Right cardiac atrium (tissue), 5 donors: ENCODE data around the gene TUBB3. TPM values are rescaled to one million over a fixed set of nuclear protein-coding genes. Genes with fewer than 3 reads are reported as not detected.
"Not testable (repeated sequence)": the region's sequence is repeated elsewhere in the genome, so short reads cannot be mapped to it uniquely, and the experiment has no call there.

Source experiments
- ATAC-seq, 2 donors: fragments of 200-7000 bp; cut with Tn5 transposase; one replicate each; pipeline versions ENCODE4 v1.8.0 to v1.9.1; 2020; ENCODE audit warnings: moderate library complexity in 2 of 2, mild to moderate bottlenecking in 1 of 2
- DNase-seq, 3 donors: peaks; one replicate each; pipeline ENCODE4 v3.0.0-alpha.2; 2020
- H3K27ac ChIP-seq: one replicate; pipeline ENCODE4 v1.5.1; 2013; ENCODE audit warnings: mild to moderate bottlenecking, low read length, control low read depth, moderate library complexity
- H3K27me3 ChIP-seq: one replicate; pipeline ENCODE4 v1.6.1; 2013; ENCODE audit not compliant: control insufficient read depth, insufficient read depth
- H3K4me1 ChIP-seq: one replicate; pipeline ENCODE4 v1.6.1; 2013; ENCODE audit warnings: low read length; ENCODE audit not compliant: control insufficient read depth, insufficient read depth
- H3K4me3 ChIP-seq: one replicate; pipeline ENCODE4 v1.5.1; 2013; ENCODE audit warnings: low read length, control low read depth
- H3K9me3 ChIP-seq: one replicate; pipeline ENCODE4 v1.6.1; 2013; ENCODE audit warnings: low read length; ENCODE audit not compliant: control insufficient read depth
- WGBS: extraction: QIAGEN DNeasy Blood & Tissue Kit; methylation state at CpG from one replicate; pipeline ENCODE4 v1.1.7; 2013; 5-methylcytosine and 5-hydroxymethylcytosine counted together
- intact Hi-C, 4 donors: fragments of 100-400 bp; cut with DNase I; formaldehyde crosslinking; loops; one replicate each; pipeline versions ENCODE4 v1.11.0 to v1.14.0; 2022 to 2023
- polyA plus RNA-seq: library from polyadenylated mRNA; stranded (reverse); fragments of 200-250 nt; gene quantifications from one replicate; pipeline ENCODE4 v1.2.3, GENCODE V29; 2013
- total RNA-seq, 4 donors: library from RNA; stranded (reverse); fragmentation: NEBNext Ultra II Directional; extraction: Animal tissue kit (Norgen Biotek cat#: 25700); gene quantifications; one replicate each; pipeline ENCODE4 v1.2.1, GENCODE V29; 2021
- donor health status: healthy with polysubstance abuse.
- donor health status: DM: no; HTN: yes; CAD: no.
- donor health status: DM: no; HTN: no; CAD: no.
- donor health status: DM: no; HTN: yes; CAD: no; lungs with severe emphysema.
- donor health status: DM: yes; HTN: yes; CAD: no.

TUBB3 gene
- total and polyA plus RNA-seq, 5 donors = 1.1 to 6.6 (median 2.1) TPM

DNA sequence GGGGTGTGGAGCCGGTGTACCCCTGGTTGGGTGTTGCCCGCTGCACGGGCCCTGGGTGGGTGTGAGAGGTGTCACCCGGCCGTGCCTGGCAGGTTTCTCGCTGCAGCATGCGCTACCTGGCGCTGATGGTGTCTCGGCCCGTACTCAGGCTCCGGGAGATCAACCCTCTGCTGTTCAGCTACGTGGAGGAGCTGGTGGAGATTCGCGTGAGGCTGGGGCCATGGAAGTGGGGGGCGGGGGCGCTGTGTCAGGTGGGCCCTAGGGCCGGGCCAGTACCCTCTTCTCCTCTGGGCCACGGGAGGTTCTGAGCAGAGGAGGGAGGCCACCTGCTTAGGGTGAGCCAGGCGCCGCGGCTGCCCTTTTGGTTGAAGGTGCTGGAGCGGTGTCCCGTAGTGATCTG, 38.8 kb downstream of the TUBB3 start:
- 96% methylated on average over 23 of the region's 23 CpGs for WGBS
- Histone ChIP-seq H3K4me3 (no peak overlapping the region), H3K9me3 (no peaks in the 10 kb centered on the region), H3K4me1 (no peaks in the 10 kb centered on the region), H3K27ac (no peak overlapping the region), H3K27me3 (no peaks in the 10 kb centered on the region)
- intact Hi-C loops = no loop called here
- ATAC-seq (no peak), DNase-seq (peak in 1 of 3 donors; percentile 28)

DNA sequence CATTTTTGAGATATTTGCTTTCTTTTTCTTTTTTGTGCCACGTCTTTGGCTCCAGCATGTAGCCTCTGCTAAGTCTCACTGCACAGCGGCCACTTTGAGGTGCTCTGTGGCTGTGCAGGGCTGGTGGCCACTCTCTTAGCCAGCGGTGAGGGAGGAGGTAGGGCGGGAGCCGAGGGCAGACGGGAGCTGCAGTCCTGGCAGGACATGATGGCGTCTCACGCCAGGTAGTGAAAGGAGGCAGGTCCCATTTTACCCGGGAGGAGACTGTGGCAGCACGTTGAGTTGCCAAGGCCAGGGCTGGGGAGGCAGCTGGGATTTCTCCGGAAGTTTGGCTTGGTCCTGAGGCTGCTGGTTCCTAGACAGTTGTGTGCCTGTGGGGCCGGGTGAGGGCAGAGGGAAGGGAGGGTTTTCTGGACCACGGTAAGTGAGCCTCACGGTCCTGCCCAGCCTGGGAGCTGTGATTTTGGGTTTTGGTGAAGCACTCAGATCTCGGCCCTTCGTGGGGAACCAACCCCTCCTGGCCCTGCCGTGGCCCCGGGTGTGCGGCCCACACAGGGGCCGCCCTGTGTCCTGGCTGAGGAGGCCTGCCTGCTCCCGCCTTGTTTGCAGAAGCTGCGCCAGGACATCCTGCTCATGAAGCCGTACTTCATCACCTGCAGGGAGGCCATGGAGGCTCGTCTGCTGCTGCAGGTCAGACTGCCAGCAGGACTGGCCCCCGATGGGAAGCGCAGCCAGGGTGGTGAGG, 39.8 kb downstream of the TUBB3 start:
- no peak for DNase-seq
- ATAC-seq = no peak
- H3K27me3 ChIP-seq = no peaks in the 10 kb centered on the region
- H3K4me1 ChIP-seq = no peaks in the 10 kb centered on the region
- H3K9me3 ChIP-seq = no peaks in the 10 kb centered on the region
- no peak overlapping the region for H3K4me3 ChIP-seq
- intact Hi-C loops = no loop called here
- H3K27ac ChIP-seq = no peak overlapping the region
- WGBS = 84% methylated on average over 26 of the region's 26 CpGs

DNA sequence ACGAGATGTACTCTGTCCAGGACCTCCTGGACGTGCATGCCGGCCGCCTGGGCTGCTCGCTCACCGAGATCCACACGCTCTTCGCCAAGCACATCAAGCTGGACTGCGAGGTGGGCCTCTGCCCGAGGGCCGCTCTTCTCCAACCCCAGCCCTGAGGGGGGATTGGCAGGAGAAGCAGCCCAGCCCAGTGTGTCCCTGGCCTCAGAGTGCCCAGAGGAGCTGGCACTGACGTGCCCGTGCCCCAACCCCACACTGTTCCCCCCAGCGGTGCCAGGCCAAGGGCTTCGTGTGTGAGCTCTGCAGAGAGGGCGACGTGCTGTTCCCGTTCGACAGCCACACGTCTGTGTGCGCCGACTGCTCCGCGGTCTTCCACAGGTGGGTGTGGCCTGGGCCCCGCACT, 41.1 kb downstream of the TUBB3 start:
- intact Hi-C loops = no loop called here
- ATAC-seq = no peak
- WGBS = 89% methylated on average over 25 of the region's 25 CpGs
- H3K9me3 ChIP-seq = no peaks in the 10 kb centered on the region
- no peak overlapping the region for H3K4me3 ChIP-seq
- no peak overlapping the region for H3K27ac ChIP-seq
- H3K27me3 ChIP-seq = no peaks in the 10 kb centered on the region
- no peaks in the 10 kb centered on the region for H3K4me1 ChIP-seq
- no peak for DNase-seq

DNA sequence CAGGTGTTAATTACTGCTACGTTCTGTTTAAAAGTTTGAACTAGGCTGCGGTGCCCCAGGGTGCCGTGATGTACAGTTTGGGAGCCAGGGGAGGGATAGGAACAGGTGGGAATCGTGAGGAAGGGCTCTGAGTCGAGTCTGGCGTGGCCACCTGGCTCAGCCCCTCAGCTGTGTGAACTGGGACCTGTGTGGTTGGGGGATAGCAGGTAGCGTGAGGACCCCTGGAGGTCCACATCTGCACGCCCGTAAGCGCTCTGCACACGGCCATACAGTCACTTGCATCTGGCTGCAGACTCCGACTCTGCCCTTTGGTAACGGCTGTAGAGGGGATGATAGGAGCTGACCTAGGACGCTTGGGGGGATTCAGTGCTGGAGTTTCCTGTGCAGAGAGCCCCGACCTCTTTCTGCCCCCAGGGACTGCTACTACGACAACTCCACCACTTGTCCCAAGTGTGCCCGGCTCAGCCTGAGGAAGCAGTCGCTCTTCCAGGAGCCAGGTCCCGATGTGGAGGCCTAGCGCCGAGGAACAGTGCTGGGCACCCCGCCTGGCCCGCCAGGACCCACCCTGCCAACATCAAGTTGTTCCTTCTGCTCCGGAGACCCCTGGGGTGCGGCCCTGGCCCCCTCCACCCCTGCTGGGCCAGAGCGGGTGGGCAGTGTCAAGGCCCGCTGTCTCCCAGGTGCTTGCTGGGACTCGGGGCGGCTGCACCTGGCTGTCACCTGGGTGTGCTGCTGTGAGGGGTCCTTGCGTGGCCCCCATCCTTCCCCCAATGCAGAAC, 42.5 kb downstream of the TUBB3 start:
- Histone ChIP-seq H3K9me3 (no peaks in the 10 kb centered on the region), H3K27ac (no peak overlapping the region), H3K4me3 (no peak overlapping the region), H3K27me3 (no peaks in the 10 kb centered on the region), H3K4me1 (no peaks in the 10 kb centered on the region)
- WGBS = 88% methylated on average over 30 of the region's 30 CpGs
- intact Hi-C loops = no loop called here
- ATAC-seq (no peak), DNase-seq (peak in 1 of 3 donors; percentile 46)

DNA sequence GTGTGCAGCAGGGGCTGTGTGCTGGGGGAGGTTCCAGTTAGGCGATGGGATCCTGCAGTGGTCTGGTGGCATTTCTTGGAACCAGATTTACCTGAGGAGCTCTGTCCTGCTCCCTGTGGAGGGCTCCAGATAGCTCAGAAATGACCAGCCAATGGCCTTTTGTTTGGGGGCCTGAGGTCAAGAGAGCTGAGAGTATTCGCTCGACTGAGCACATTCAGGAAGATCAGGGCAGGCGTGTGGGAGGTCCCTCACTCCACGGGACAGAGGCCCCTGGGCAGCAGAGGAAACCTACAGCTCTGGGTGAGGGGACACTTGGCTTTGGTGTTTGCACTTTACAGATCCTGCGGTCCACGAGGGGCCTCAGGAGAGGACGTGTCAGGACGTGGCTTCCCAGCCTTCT, 43.6 kb downstream of the TUBB3 start:
- no peak for ATAC-seq
- Histone ChIP-seq H3K27ac (no peak overlapping the region), H3K9me3 (no peaks in the 10 kb centered on the region), H3K4me1 (peaks cover 9% of the 10 kb centered on the region), H3K27me3 (no peaks in the 10 kb centered on the region), H3K4me3 (no peak overlapping the region)
- no peak for DNase-seq
- WGBS = 75% methylated on average over 9 of the region's 9 CpGs
- intact Hi-C loops = no loop called here

DNA sequence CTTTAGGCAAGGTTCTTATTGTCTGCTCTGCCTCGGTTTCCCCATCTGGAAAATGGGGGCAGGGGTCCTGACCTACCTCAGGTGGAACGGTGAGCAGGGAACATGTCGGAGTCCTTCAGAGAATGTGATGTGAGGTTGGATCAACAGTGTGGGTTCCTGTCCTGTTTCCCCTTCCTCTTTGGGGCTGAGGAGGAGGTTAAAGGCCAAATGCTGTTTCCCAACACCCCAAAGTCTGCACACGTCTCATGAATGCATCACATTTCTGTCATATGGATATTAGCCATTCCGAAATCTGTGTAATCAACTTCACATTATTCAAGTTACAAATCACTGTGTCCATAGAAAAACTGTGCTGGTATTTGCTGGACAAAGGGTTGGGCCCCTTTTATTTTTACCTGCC, 44.3 kb downstream of the TUBB3 start:
- DNase-seq, H3K4me3 ChIP-seq, H3K9me3 ChIP-seq, H3K4me1 ChIP-seq, H3K27ac ChIP-seq, ATAC-seq, intact Hi-C loops, H3K27me3 ChIP-seq: not testable (repeated sequence)
- WGBS = 83% methylated on average over 5 of the region's 5 CpGs

DNA sequence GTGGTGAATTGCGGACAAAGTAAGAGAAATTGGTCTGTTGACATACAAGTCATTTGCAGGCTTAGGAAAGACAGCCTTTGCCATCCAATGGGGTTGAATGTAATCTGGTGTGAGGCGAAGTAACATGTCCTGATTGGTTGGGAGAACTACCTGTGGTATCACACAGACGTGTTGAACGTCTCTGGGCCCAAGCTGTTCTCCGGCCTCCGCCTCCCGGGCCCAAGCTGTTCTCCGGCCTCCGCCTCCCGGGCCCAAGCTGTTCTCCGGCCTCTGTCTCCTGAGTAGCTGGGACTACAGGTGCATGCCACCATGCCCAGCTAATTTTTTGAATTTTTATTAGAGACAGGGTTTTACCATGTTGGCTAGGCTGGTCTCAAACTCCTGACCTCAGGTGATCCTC, 44.9 kb downstream of the TUBB3 start:
- H3K27me3 ChIP-seq, H3K4me1 ChIP-seq, H3K27ac ChIP-seq, H3K9me3 ChIP-seq, ATAC-seq, DNase-seq, H3K4me3 ChIP-seq, intact Hi-C loops: not testable (repeated sequence)
- WGBS = 89% methylated on average over 11 of the region's 11 CpGs

DNA sequence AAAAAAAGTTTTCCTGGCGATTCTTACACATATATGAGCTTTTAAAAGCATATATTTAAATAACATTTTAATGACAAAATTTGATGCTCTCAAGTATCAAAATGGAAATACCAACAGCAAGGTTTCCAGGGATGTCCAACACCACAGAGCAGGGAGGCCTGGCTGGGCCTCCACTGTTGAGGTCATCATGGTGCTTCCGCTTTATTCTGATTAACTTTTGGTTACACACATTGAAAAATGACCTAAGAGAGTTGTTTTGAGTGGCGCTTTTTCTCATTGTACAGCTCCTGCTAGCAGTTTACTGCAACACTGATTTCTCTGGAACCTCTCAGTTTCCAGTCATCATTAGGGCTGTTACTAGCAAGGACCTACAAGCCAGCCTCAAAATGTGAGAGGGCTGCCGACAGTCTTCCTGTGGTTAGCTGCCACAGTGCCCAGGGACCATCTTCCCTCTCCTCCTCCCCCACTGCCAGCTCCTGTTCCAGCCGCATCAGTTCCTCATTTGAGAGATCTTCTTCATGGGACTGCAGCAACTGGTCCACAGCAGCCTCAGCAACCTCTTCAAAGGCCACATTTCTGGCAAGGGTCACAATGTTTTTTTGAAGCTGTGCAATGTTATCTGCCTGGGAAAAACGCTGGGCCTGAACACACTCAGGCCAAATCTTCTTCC, 46.7 kb downstream of the TUBB3 start:
- H3K4me1 ChIP-seq = peaks cover 12% of the 10 kb centered on the region
- intact Hi-C loops = no loop called here
- H3K4me3 ChIP-seq = no peak overlapping the region
- DNase-seq = peak in 1 of 3 donors; percentile 48
- no peak overlapping the region for H3K27ac ChIP-seq
- H3K9me3 ChIP-seq = no peaks in the 10 kb centered on the region
- 92% methylated on average over 6 of the region's 6 CpGs for WGBS
- no peak for ATAC-seq
- H3K27me3 ChIP-seq = no peaks in the 10 kb centered on the region

DNA sequence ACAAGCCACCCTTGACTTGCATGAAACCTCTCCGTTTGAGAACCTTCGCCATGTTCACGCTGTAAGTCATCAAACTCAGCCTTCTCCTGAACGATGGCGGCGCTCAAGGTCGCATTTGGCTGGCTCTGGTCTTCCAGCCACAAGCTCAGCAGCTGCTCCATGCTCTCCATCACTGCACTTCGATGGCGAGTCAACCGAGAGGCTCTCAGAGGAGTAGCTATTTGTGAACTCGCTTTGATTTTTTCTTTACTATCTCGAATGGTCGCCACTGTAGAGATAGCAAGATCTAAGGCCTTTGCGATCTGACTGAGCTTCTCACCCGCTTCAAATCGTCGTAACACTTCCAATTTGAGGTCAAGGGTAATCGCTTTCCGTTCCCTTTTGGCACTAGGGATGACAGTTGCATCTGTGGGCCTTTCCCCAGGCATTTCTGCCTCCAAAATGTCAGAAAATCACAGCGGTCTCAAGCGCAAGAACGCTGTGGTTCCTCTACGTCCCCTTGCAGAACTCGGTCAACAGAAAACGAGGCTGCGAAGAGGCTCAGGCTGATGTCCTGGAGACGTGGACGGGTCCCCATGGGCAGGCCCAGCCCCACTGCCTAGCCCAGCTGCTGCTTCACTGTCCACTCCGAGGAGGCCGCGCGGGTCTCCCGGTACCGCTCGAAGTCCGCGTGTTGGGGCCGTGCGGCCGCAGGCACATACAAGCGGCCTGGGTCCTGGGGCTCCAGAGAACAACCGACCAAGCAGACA, 48.5 kb downstream of the TUBB3 start:
- peak overlapping the region; percentile 65 for H3K27ac ChIP-seq
- peak overlapping the region; percentile 65 for H3K4me3 ChIP-seq
- intact Hi-C loops = no loop called here
- H3K27me3 ChIP-seq = no peaks in the 10 kb centered on the region
- H3K9me3 ChIP-seq = no peaks in the 10 kb centered on the region
- ATAC-seq (peak; percentile 54 to 57), DNase-seq (peak; percentile 38 to 75 (median 74))
- 35% methylated on average over 42 of the region's 42 CpGs for WGBS
- H3K4me1 ChIP-seq = peaks cover 12% of the 10 kb centered on the region

DNA sequence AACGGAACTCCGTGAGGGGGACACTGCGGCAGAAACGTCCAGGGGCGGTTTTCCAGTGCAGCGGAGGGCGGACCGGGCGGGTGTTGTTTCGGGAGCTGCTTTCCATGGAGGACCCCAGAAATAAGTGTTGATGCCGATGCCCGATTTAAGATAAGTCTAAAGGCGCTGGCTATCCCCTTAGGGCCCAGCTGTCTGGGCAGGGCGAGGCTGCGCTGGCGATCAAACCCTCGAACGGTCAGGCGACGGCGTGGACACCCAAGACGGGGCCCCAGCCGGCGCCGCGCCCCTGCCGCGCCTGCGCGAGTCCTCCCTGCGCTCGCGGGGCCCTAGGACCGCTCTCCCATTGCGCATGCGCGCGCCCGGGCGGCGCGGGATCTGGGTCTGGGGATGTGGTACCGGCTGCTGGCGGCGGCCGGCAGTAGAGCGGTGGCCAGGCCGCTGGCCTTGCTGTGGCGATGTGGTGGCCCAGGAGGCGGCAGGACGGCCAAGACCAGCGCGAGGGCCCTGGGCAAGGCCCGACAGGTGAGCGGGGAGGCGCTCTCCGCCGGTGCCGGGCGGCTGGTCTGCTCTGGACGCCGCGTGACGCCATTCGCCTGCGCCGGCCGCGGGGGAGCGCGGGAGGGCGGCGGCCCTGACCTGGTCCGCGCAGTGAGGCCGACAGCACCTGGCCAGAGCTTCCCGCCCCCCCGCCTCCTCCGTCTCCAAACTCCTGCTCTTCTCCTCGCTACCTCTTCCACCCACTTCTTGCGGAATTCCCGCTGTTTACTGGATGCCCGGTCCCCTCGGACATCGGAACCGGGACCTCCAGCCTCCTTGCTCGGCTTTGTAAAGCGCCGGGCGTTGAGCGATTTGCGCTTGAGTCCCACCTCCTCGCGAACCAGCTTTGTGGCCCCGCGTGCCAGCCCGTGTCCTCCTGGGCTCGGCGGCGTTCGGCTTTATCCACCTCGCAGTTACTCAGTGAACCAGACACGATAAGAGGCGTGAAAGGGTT, 49.4 kb downstream of the TUBB3 start:
- Histone ChIP-seq H3K4me1 (peaks cover 12% of the 10 kb centered on the region), H3K4me3 (peak overlapping the region; percentile 65), H3K27ac (peak overlapping the region; percentile 91), H3K27me3 (no peaks in the 10 kb centered on the region), H3K9me3 (no peaks in the 10 kb centered on the region)
- DNase-seq (peak; percentile 93 to 98 (median 97)), ATAC-seq (peak; percentile 96)
- intact Hi-C loops = no loop called here
- WGBS = under 1% methylated on average over 103 of the region's 104 CpGs
